WERI-Rb-1 (cell line): ENCODE data around the gene EVI5.
"Not testable (repeated sequence)": the region's sequence is repeated elsewhere in the genome, so short reads cannot be mapped to it uniquely, and the experiment has no call there.

Experiments used
- DNase-seq: peaks from one replicate; pipeline ENCODE4 v3.0.0-alpha.2; 2020
- H3K27ac ChIP-seq: fragments of 250-450 bp; sonication (Bioruptor Pico); 2 replicates; pipeline ENCODE4 v1.5.1; 2020; ENCODE audit warnings: mild to moderate bottlenecking, moderate library complexity
- H3K27me3 ChIP-seq: fragments of 250-450 bp; sonication (Bioruptor Pico); 2 replicates; pipeline ENCODE4 v1.5.1; 2021; ENCODE audit warnings: mild to moderate bottlenecking, low read depth, moderate library complexity; ENCODE audit not compliant: insufficient read depth, severe bottlenecking
- H3K36me3 ChIP-seq: fragments of 250-450 bp; sonication (Bioruptor Pico); 2 replicates; pipeline ENCODE4 v1.5.1; 2020; ENCODE audit warnings: mild to moderate bottlenecking, moderate library complexity
- H3K4me3 ChIP-seq: 2 replicates; pipeline ENCODE4 v1.5.1; 2011; ENCODE audit warnings: low read depth, mild to moderate bottlenecking, control low read depth, low read length
- H3K9me3 ChIP-seq: fragments of 250-450 bp; sonication (Bioruptor Pico); 2 replicates; pipeline ENCODE4 v1.5.1; 2021; ENCODE audit warnings: mild to moderate bottlenecking, moderate library complexity; ENCODE audit not compliant: severe bottlenecking
- TF ChIP-seq, protein P1 (sequence below): IDR thresholded peaks from 2 replicates; pipeline ENCODE4 v1.5.1; 2011; ENCODE audit warnings: low read depth, mild to moderate bottlenecking, control low read depth, inconsistent platforms, low read length

The EVI5 gene

DNA sequence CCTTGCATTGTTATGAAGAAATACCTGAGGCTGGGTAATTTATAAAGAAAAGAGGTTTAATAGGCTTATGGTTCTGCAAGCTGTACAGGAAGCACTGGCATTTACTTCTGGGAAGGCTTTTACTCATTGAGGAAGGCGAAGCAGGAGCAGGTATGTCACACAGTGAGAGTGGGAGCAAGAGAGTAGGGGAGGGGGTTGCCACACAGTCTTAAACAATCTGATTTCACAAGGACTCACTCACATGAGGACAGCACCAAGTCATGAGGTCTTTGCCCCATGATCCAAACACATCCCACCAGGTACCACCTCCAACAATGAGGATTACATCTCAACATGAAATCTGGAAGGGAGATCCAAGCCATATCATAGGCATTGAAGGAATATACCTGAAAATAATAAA is 127.2 kb downstream of the EVI5 start:
- DNase-seq, result no peak
- H3K27me3 ChIP-seq, result no peaks in the 10 kb centered on the region
- H3K9me3 ChIP-seq, result peaks cover 3% of the 10 kb centered on the region
- H3K27ac ChIP-seq, result no peak overlapping the region
- TF ChIP-seq, protein P1, sequence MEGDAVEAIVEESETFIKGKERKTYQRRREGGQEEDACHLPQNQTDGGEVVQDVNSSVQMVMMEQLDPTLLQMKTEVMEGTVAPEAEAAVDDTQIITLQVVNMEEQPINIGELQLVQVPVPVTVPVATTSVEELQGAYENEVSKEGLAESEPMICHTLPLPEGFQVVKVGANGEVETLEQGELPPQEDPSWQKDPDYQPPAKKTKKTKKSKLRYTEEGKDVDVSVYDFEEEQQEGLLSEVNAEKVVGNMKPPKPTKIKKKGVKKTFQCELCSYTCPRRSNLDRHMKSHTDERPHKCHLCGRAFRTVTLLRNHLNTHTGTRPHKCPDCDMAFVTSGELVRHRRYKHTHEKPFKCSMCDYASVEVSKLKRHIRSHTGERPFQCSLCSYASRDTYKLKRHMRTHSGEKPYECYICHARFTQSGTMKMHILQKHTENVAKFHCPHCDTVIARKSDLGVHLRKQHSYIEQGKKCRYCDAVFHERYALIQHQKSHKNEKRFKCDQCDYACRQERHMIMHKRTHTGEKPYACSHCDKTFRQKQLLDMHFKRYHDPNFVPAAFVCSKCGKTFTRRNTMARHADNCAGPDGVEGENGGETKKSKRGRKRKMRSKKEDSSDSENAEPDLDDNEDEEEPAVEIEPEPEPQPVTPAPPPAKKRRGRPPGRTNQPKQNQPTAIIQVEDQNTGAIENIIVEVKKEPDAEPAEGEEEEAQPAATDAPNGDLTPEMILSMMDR, result no peak
- no peak overlapping the region for H3K4me3 ChIP-seq
- H3K36me3 ChIP-seq, result no peaks in the 10 kb centered on the region

DNA sequence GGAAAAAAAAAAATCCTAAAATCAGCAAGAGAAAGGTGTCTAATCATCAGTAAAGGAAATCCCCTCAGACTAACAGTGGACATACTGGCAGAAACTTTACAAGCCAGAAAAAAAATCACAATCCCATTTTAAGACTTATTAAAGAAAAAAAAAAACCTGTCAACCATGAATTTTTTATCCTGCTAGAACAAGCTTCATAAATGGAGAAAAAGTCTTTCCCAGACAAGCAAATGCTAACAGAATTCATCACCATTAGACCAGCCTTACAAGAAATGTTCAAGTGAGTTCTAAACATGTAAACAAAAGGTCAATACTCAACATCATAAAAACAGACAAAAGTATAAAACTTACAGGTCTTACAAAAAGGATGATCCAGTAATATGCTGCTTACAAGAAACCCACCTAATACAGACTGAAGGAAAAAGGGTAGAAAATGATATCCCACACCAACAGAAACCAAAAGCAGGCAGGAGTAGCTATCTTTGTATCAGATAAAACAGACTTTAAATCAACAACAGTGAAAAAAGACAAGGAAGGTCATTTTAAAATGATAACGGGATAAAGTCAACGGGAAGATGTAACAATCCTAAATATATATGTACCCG is 129.6 kb downstream of the EVI5 start:
- Histone ChIP-seq H3K9me3 (peaks cover 3% of the 10 kb centered on the region), H3K27ac (no peak overlapping the region), H3K36me3 (no peaks in the 10 kb centered on the region), H3K27me3 (no peaks in the 10 kb centered on the region), H3K4me3 (no peak overlapping the region)
- TF ChIP-seq, protein P1, result no peak
- no peak for DNase-seq

DNA sequence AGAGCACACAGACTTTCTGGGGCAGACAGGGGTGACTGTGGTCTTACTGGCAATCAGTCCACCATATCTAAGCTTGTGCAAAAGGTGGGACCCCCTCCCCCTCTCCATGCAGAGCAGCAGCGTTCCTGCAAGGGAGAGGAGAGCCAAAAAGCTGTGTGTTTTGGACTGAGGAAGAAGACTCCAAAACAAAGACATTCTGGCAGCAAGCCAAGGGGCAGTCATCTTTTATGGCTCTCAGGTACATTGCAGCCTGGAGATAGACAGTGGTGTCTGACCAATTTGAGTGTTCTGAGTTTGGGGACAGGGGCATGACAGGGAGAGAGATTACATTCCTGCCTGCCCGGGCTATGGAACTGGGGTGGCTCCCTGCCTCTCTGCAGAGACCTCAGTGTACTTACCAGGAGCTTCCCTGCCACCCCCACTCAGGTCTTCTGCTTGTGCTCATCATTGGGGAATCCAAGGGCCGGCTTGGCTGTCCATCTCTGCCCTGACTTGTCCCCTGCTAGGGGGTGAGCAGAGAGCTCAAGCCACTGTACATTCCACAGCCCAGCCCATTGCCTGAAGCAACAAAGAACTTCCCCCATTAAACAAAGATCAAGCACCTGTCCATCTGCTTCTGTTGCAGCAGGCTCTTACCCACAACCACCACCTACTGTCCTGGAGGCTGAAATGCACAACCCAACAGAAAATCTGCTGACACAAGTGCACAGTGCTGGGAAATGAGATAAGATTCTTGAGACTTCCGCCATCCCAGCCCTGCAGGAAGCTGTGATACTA is 131.1 kb downstream of the EVI5 start:
- Histone ChIP-seq H3K36me3 (no peaks in the 10 kb centered on the region), H3K27ac (no peak overlapping the region), H3K9me3 (peaks cover 3% of the 10 kb centered on the region), H3K4me3 (no peak overlapping the region), H3K27me3 (no peaks in the 10 kb centered on the region)
- TF ChIP-seq, protein P1, result no peak
- no peak for DNase-seq

DNA sequence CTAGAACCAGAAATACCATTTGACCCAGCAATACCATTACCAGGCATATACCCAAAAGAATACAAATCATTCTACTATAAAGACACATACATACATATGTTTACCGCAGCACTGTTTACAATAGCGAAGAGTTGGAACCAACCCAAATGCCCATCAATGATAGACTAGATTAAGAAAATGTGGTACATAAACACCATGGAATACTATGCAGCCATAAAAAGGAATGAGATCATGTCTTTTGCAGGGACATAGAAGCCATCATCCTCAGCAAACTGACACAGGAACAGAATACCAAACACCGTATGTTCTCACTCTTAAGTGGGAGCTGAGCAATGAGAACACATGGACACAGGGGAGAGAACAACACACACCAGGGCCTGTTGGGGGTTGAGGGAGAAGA is 144.2 kb downstream of the EVI5 start:
- not testable (repeated sequence) for H3K9me3 ChIP-seq, H3K4me3 ChIP-seq, H3K27ac ChIP-seq, H3K36me3 ChIP-seq, DNase-seq, H3K27me3 ChIP-seq

DNA sequence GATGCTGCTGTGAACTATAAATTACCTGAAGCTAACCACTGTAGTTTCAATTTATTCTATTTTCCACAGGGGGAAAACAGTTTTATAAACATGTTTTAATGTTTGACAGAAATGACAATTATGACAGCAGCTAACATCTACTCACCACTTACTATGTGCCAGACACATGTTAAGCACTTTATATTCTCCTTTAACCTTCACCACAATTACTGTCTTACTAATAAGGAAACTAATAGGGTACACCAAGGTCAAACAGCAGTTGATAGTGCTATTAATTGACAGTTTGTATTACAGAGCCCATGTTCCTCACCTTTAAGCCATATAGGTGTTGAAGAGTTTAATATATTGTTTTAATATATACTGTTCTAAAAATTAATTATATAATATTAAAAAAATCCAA is 146.4 kb downstream of the EVI5 start:
- TF ChIP-seq, protein P1, result no peak

DNA sequence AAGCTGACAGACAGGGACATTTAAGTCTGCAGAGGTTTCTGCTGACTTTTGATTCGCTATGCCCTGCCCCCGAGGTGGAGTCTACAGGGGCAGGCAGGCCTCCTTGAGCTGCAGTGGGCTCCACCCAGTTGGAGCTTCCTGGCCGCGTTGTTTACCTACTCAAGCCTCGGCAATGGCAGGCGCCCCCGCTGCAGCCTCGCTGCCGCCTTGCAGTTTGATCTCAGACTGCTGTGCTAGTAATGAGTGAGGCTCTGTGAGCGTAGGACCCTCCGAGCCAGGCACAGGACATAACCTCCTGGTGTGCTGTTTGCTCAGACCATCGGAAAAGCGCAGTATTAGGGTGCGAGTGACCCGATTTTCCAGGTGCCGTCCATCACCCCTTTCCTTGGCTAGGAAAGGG is 149.7 kb downstream of the EVI5 start:
- not testable (repeated sequence) for H3K9me3 ChIP-seq, H3K36me3 ChIP-seq, DNase-seq, H3K4me3 ChIP-seq, H3K27ac ChIP-seq, H3K27me3 ChIP-seq

More for the DNA sequence above, 146.4 kb downstream of the EVI5 start:
- no peaks in the 10 kb centered on the region for H3K27me3 ChIP-seq
- H3K9me3 ChIP-seq, result no peaks in the 10 kb centered on the region
- no peak overlapping the region for H3K27ac ChIP-seq
- DNase-seq, result no peak
- no peaks in the 10 kb centered on the region for H3K36me3 ChIP-seq
- no peak overlapping the region for H3K4me3 ChIP-seq
